Measurements from ENCODE around the gene JAKMIP1.

DNA sequence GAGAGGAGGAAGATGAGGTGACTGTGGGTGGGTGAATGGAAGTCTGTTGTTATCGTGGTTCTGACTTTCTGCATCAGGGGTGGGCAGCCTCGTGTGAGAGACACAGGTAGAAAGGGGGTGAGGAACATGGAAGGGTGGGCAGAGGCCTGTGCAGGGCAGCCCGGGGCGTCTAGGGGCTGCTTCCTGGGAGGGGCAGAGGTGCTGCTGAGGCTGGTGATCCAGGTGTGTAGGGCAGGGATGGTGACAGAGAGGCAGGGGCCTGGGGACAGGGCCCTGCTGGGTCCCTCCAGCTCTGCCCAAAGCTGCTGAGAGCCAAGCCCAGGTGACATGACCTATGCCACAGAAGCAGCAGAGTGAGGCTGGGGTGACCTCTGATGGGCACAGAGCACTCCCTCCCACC, 92.5 kb downstream of the JAKMIP1 start:
- TF ChIP-seq, protein P1, sequence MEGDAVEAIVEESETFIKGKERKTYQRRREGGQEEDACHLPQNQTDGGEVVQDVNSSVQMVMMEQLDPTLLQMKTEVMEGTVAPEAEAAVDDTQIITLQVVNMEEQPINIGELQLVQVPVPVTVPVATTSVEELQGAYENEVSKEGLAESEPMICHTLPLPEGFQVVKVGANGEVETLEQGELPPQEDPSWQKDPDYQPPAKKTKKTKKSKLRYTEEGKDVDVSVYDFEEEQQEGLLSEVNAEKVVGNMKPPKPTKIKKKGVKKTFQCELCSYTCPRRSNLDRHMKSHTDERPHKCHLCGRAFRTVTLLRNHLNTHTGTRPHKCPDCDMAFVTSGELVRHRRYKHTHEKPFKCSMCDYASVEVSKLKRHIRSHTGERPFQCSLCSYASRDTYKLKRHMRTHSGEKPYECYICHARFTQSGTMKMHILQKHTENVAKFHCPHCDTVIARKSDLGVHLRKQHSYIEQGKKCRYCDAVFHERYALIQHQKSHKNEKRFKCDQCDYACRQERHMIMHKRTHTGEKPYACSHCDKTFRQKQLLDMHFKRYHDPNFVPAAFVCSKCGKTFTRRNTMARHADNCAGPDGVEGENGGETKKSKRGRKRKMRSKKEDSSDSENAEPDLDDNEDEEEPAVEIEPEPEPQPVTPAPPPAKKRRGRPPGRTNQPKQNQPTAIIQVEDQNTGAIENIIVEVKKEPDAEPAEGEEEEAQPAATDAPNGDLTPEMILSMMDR (conservative IDR thresholded peaks at IDR 0.05; ENCODE audit: low read length) = no peak
- no peak for TF ChIP-seq EZH2phosphoT487 (IDR thresholded peaks at IDR 0.05; ENCODE audit: borderline replicate concordance)

All from Loucy (cell line).